Common myeloid progenitor, CD34-positive (primary cell): ENCODE data around the gene MAP2K4.

Experiments
- CTCF ChIA-PET: fragments of 350-600 bp; sonication (Branson Sonifier 250); formaldehyde crosslinking; loops from one replicate; lab custom pipeline; 2021; ENCODE audit warnings: antibody characterized with exemption; lab: Charles Lee
- POLR2A ChIA-PET: fragments of 350-600 bp; sonication (Branson Sonifier 250); formaldehyde crosslinking; loops from one replicate; lab custom pipeline; 2021; ENCODE audit warnings: antibody characterized with exemption; lab: Charles Lee
- DNase-seq, 3 donors: peaks; one replicate each; pipeline versions ENCODE4 v3.0.0 to v3.0.0-alpha.2; 2013
- H3K27ac ChIP-seq, 2 experiments: 1 replicate in 1 of 2; 2 replicates in 1 of 2; pipeline ENCODE4 v1.7.0; 2013; ENCODE audit warnings: inconsistent platforms in 2 of 2, low read length in 2 of 2, mild to moderate bottlenecking in 2 of 2, low read depth in 1 of 2, moderate library complexity in 1 of 2; ENCODE audit not compliant: severe bottlenecking in 2 of 2, insufficient read depth in 1 of 2, poor library complexity in 1 of 2
- H3K27me3 ChIP-seq, 5 experiments: replicated peaks in 2 of 5; 1 replicate in 3 of 5; 2 replicates in 2 of 5; pipeline versions ENCODE4 v1.6.1 to v1.7.0; 2013; ENCODE audit warnings: low read length in 4 of 5, mild to moderate bottlenecking in 2 of 5, moderate library complexity in 2 of 5, inconsistent platforms in 1 of 5; ENCODE audit not compliant: insufficient read depth in 5 of 5, control insufficient read depth in 4 of 5
- H3K36me3 ChIP-seq, 4 experiments: 1 replicate in 2 of 4; 2 replicates in 2 of 4; pipeline versions ENCODE4 v1.6.1 to v1.7.0; 2013; ENCODE audit warnings: low read length in 3 of 4, control low read depth in 1 of 4, mild to moderate bottlenecking in 1 of 4; ENCODE audit not compliant: control insufficient read depth in 4 of 4, insufficient read depth in 4 of 4
- H3K4me1 ChIP-seq, 4 experiments: 1 replicate in 3 of 4; 2 replicates in 1 of 4; pipeline versions ENCODE4 v1.6.1 to v1.7.1; 2013; ENCODE audit warnings: low read length in 3 of 4, mild to moderate bottlenecking in 3 of 4, control low read depth in 1 of 4, inconsistent platforms in 1 of 4, moderate library complexity in 1 of 4; ENCODE audit not compliant: control insufficient read depth in 4 of 4, insufficient read depth in 4 of 4; ENCODE audit errors: control extremely low read depth in 1 of 4
- H3K4me3 ChIP-seq, 7 experiments: 1 replicate in 4 of 7; 2 replicates in 3 of 7; pipeline versions ENCODE4 v1.5.1 to v1.7.0; 2013; ENCODE audit warnings: mild to moderate bottlenecking in 7 of 7, low read length in 6 of 7, moderate library complexity in 6 of 7, inconsistent platforms in 2 of 7, low read depth in 2 of 7, control low read depth in 1 of 7; ENCODE audit not compliant: insufficient read depth in 4 of 7, control insufficient read depth in 1 of 7; ENCODE audit errors: extremely low read depth in 1 of 7
- H3K9me3 ChIP-seq, 5 experiments: 1 replicate in 4 of 5; 2 replicates in 1 of 5; pipeline versions ENCODE4 v1.6.1 to v1.7.1; 2013; ENCODE audit warnings: low read length in 4 of 5, mild to moderate bottlenecking in 2 of 5, inconsistent platforms in 1 of 5, low read depth in 1 of 5, moderate library complexity in 1 of 5; ENCODE audit not compliant: control insufficient read depth in 4 of 5, insufficient read depth in 2 of 5; ENCODE audit errors: control extremely low read depth in 1 of 5
- WGBS: methylation state at CpG from one replicate; pipeline ENCODE4 v1.1.5; 2013; ENCODE audit not compliant: insufficient coverage; 5-methylcytosine and 5-hydroxymethylcytosine counted together

MAP2K4 gene

GRCh38 chr17:12078791-12079190, 58.1 kb downstream of the MAP2K4 start:
- Histone ChIP-seq H3K27ac (no peak overlapping the region), H3K4me3 (no peak overlapping the region), H3K27me3 (no peaks in the 10 kb centered on the region), H3K36me3 (peaks cover 10 to 19% (median 17%) of the 10 kb centered on the region in 4 experiments), H3K9me3 (peaks cover 0 to 3% (median 0%) of the 10 kb centered on the region in 5 experiments), H3K4me1 (no peaks in the 10 kb centered on the region)
- WGBS = 100% methylated on average over 2 of the region's 2 CpGs
- ChIA-PET CTCF (no interaction called here), POLR2A (no interaction called here)
- DNase-seq = no peak

GRCh38 chr17:12081720-12082119, 61.0 kb downstream of the MAP2K4 start:
- Histone ChIP-seq H3K4me3 (no peak overlapping the region), H3K9me3 (no peaks in the 10 kb centered on the region), H3K36me3 (peaks cover 9 to 20% (median 15%) of the 10 kb centered on the region in 4 experiments), H3K27me3 (no peaks in the 10 kb centered on the region), H3K4me1 (no peaks in the 10 kb centered on the region), H3K27ac (no peak overlapping the region)
- DNase-seq = no peak
- ChIA-PET CTCF (no interaction called here), POLR2A (interaction anchor here (0.6 kb wide), 1 partner anchor 24 kb away, joined by 7 read pairs; no protein-coding TSS in a partner anchor)
- 91% methylated on average over 5 of the region's 8 CpGs for WGBS

DNA sequence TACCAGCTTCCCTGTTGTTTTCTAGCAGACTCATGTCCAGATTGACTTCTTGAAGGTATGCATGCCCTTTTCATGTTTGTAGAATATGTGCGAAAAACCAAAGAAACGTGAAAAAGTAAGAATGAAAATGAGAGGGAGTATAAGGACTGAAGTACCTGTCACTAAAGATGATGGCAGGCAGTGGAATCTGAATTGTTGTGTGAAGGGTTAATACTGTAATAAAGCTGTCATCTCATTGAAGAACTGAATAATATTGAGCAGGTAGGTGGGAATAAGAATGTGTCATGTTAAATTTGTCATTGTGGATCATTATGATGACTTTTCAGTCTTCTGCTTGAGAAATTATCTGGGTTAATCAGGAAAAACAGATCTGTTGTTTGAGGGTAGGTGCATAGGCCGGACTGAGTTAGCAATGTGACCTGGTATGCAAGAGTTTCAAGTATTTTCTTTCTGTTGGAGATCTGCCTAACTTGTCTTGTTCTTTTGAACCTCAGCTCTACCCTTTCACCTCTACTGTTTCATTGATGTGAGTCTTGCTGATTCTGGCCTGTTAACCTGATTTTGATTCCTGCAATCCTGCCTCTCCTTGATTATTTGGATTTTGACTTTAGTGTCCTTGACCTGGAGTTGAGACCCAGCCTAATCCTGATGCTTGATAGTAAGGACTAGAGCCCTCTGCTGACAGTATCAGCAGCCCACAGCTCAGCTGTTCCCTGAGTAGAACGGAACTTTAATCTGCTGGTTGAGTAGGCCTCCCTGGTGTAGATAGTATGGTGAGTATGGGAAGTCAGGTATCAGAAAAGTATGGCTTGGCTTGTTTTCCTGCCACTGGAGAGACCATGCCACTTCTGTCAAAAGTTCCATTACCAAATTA, 64.6 kb downstream of the MAP2K4 start:
- Histone ChIP-seq H3K4me3 (no peak overlapping the region), H3K27me3 (no peaks in the 10 kb centered on the region), H3K36me3 (peaks cover 4 to 12% (median 8%) of the 10 kb centered on the region in 4 experiments), H3K9me3 (no peaks in the 10 kb centered on the region), H3K4me1 (no peaks in the 10 kb centered on the region), H3K27ac (no peak overlapping the region)
- POLR2A ChIA-PET = no interaction called here
- CTCF ChIA-PET = no interaction called here
- DNase-seq = no peak
- WGBS = 100% methylated on average over 3 of the region's 4 CpGs

DNA sequence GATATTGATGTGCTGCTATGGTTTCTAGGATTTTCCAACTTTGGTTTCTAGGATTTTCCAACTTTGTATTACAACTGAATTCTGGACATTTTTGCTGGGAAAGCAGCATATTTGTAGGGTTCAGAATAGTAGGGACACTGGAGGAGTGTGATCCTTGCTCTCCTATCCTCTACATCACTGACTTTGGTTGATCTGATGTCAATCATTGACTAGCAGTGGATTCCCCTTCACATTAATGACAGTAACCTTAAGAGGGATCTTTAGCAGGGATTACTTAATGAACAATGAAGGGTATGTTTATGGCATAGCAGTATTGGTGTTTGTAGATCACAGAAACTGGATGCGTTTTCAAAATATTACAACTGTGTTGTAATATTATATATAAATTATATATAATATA, 67.4 kb downstream of the MAP2K4 start:
- H3K27ac ChIP-seq = no peak overlapping the region
- POLR2A ChIA-PET = no interaction called here
- H3K36me3 ChIP-seq = peaks cover 5 to 13% (median 11%) of the 10 kb centered on the region in 4 experiments
- H3K4me3 ChIP-seq = no peak overlapping the region
- H3K27me3 ChIP-seq = no peaks in the 10 kb centered on the region
- CTCF ChIA-PET = no interaction called here
- no peaks in the 10 kb centered on the region for H3K4me1 ChIP-seq
- WGBS = no CpG with 5 or more reads among the region's 1 CpG
- H3K9me3 ChIP-seq = no peaks in the 10 kb centered on the region
- no peak for DNase-seq

- H3K27ac ChIP-seq = no peak overlapping the region
- ChIA-PET CTCF (no interaction called here), POLR2A (no interaction called here)
- H3K36me3 ChIP-seq = peaks cover 5 to 10% (median 8%) of the 10 kb centered on the region in 4 experiments
- H3K4me1 ChIP-seq = no peaks in the 10 kb centered on the region
- no peaks in the 10 kb centered on the region for H3K27me3 ChIP-seq
- H3K9me3 ChIP-seq = no peaks in the 10 kb centered on the region
- no peak overlapping the region for H3K4me3 ChIP-seq
- DNase-seq = peak in 1 of 3 donors; percentile 4
- 100% methylated on average over 1 of the region's 3 CpGs for WGBS
Observed at GRCh38 chr17:12089809-12090384, 69.2 kb downstream of the MAP2K4 start.

DNA sequence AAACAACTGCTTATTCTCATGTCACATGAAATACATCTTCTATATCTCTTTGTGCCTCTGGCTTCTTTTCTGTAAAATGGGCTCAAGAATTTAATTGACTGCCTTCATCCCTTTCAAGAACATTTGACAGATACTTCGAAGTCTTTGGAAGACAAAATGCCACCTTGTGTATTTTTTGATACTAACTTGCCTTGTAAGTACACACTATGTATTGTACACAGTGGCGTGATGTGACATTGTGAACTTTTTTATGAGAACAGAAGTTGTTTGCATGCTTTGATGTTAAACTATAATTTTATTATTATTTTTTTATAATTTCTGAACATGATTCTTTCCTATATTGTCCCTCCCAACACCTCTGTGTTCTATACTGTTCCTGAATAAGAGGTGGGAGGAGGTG, 73.7 kb downstream of the MAP2K4 start:
- POLR2A ChIA-PET = no interaction called here
- CTCF ChIA-PET = no interaction called here

DNA sequence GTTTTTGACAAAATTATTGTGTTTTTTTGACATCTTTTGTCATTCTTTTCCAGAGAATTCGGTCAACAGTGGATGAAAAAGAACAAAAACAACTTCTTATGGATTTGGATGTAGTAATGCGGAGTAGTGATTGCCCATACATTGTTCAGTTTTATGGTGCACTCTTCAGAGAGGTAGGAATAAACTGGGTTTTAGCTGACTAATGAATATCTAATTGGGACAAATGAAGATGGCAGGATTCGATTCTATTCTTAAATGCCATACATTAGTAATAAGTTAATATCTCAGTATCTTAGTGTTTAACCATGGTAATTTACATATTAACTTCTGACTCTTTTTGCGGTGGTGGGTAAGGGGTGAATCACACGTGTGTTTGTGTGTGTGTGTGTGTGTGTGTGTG, 74.8 kb downstream of the MAP2K4 start:
- POLR2A ChIA-PET = no interaction called here
- H3K27me3 ChIP-seq = no peaks in the 10 kb centered on the region
- no peak for DNase-seq
- no peak overlapping the region for H3K4me3 ChIP-seq
- peaks cover 2 to 33% (median 18%) of the 10 kb centered on the region in 4 experiments for H3K36me3 ChIP-seq
- 100% methylated on average over 2 of the region's 5 CpGs for WGBS
- H3K9me3 ChIP-seq = peaks cover 0 to 9% (median 0%) of the 10 kb centered on the region in 5 experiments
- no peak overlapping the region for H3K27ac ChIP-seq
- no peaks in the 10 kb centered on the region for H3K4me1 ChIP-seq
- CTCF ChIA-PET = no interaction called here

More for the DNA sequence above, 73.7 kb downstream of the MAP2K4 start:
- Histone ChIP-seq H3K9me3 (no peaks in the 10 kb centered on the region), H3K27me3 (no peaks in the 10 kb centered on the region), H3K4me1 (no peaks in the 10 kb centered on the region), H3K27ac (no peak overlapping the region), H3K4me3 (no peak overlapping the region), H3K36me3 (peaks cover 2 to 30% (median 19%) of the 10 kb centered on the region in 4 experiments)
- 100% methylated on average over 1 of the region's 2 CpGs for WGBS
- DNase-seq = no peak
